COLO668 (cell line): ENCODE results near the gene BCL2.
"Not testable (repeated sequence)": the region's sequence is repeated elsewhere in the genome, so short reads cannot be mapped to it uniquely, and the experiment has no call there.

Source experiments
- DNase-seq: peaks from one replicate; lab custom pipeline; 2025; ENCODE audit not compliant: unreplicated experiment; lab: John Stamatoyannopoulos, UW

The BCL2 gene

DNA sequence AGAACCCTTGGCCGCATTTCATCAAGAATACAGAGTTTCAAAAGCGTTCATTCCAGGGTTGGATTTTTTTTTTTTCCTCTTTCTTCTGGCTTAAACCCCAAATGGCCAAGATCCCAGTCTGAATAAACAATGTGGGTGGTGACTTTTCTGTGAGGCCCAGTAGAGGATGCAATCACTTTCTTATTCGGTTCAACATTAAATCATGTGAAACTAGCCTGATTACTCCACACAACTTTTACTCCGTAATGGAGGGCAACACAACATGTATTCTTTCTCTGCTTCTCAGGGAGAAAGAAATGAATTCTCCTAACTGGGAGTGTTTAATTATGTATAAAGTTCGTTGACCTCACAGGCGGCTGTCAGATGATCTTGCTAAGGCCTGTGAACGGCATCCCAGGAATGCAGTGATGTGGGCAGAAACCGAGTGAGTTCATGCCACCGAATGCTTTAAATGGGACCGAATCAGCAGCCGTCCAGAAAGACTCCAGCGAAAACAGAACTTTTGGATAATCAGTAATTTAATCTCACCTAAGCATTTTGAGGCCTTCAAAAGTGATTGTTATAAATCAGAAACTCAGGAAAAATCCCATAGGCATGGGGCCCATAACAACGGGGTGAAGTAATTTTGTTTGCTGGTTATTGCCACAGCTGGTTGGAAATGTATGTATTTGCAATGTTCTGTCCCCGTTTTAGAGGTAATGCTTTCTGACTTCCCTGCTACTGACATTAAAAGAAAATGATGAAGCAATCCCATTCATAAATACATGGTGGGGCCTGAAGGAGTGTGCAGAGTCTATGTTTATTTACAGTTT lies 81.5 kb downstream of the BCL2 start:
- no peak for DNase-seq

DNA sequence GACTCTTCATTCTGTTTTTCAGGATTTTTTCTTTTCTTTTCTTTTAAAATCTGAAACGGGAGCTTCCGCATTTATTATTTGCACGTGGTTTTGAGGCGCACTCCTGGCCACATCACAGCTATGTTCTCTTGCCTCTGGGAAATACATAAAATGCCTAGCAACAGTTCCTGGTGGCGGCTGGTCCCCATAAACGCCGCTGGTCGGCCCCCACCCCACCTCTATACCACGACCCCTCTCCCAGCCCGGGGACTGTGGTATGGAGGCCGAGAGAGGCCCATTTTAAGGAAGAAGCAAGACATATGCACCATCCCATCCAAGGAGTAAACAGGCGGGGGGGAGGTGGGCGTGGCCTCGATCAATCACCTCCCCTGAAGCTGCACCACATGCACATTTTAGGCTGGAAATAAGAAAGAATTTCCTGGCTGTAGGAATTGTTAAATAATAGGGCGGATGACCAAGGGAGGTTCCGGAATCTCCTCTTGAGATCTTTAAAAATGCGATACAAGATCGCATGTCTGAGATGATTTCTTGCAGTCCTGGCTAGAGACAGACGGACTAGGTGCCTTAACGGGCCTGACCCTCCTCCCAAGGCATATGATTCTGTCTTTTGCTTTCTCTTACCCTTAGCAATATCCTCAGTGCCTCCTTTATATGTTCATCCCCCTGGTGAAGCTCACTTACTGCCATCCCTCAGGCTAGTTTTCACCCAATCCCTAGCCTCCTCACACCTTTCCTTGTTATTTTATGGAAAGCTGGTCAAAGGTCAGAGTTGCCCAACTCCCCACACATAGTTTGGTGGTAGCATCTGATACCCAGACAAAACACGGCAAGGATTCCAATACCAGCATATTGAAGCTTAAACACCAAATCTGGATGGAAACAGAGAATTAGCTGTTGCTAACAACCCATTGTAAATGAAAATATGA lies 82.4 kb downstream of the BCL2 start:
- no peak for DNase-seq

DNA sequence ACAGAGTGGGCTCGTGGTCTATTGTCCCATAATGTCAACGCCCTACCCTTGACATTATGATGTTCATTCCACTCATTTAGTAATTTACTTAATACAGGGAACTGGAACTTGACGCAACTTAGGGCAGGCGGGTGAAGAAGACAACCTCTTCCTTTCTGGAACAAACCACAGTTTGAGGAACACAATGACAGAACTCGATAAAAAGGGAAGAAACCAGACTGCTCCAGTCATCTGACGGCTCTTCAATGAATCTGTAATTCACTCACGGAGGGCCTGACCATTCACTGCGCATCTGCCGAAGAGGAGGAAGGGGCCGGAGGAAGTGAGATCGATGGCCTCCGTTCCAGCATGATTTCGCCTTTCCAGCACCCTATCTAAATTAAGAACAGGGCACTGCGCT lies 83.2 kb downstream of the BCL2 start:
- DNase-seq, result no peak

DNA sequence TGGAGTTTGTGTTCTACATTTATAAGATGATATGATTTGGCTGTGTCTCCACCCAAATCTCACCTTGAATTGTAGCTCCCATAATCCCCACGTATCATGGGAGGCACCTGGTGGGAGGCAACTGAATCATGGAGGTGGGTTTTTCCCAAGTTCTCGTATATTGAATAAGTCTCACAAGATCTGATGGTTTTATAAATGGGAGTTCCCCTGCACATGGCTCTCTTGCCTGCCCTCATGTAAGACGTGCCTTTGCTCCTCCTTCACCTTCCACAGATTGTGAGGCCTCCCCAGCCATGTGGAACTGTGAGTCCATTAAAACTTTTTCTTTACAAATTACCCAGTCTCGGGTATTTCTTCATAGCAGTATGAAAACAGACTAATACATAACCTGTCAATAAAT lies 83.6 kb downstream of the BCL2 start:
- not testable (repeated sequence) for DNase-seq

DNA sequence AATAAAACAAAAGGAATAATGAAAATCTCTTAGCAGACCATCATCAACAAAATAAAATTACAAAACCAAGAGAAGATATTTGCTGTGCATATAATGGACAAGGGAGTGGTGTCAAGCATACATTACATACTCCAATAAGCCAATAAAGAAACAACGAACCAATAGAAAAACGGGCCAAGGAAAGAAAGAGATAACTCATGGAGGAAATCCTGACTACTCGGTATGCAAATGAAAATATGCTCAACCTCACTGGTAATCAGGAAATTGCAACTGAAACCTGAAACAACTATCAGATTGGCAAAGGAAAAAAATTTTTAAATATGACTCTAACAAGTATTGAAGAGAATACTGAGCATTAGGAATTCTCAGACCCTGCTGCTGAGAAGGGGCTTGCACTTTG lies 84.7 kb downstream of the BCL2 start:
- DNase-seq, result no peak

DNA sequence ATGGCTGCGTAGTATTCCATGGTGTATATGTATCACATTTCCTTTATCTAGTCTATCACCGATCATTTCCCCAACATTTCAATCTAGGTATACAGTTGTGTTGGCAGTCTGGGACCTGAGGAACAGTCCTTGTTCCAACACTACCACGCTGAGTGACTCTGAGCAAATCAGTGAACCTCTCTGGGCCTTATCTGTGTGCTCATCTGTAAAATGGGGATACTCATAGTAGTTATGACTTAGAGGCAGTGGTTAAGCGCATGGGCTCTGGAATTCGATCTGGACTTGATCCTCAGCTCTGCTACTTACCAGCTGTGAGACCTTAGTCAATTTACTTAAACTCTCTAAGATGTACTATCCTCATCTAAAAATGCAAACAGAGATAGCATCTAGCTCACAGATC lies 85.1 kb downstream of the BCL2 start:
- no peak for DNase-seq

DNA sequence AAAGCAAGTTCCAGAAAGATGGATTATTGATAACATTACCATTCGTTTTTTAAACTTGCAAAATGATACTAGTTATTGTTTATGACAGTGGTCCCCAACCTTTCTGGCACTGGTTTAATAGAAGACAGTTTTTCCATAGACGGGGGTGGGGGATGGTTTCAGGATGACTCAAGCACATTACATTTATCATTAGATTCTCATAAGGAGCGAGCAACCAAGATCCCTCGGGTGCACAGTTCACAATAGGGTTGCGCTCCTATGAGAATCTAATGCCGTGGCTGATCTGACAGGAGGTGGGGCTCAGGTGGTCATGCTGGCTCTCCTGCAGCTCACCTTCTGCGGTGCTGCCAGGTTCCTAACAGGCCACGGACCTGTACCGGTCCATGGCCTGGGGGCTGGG lies 86.2 kb downstream of the BCL2 start:
- DNase-seq, result no peak

DNA sequence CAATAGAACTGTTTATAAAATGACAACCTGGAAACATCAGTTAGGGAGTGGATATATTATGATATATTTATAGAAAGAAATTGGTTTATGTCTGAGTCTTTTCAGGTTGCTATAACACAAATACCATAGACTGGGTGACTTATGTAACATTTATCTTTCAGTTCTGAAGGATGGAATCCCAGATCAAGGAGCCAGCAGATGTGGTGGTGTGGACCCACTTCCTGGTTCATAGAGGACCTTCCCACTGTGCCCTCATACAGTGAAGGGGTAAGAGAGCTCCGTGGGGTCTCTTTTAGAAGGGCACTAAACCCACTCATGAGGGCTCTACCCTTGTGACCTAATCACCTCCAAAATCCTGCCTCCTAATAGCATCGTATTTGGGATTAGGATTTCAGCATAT lies 86.7 kb downstream of the BCL2 start:
- DNase-seq, result no peak

DNA sequence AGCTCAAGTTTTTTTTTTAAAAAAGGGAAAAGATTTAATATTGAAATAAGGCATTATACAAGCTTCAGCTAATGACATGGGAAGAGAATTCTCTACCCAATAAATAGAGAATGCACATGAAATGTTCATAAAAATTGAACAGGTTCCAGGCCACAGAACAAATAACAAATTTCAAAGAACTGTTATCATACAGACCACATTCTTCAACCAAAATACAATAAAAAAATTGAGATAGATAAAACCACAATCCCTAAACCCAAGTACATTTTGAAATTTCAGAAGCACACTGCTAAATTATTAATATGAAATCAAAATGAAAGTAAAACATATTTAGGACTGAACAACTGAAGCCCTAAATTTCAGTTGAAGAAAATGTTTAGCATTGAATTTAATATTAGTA lies 89.6 kb downstream of the BCL2 start:
- no peak for DNase-seq

DNA sequence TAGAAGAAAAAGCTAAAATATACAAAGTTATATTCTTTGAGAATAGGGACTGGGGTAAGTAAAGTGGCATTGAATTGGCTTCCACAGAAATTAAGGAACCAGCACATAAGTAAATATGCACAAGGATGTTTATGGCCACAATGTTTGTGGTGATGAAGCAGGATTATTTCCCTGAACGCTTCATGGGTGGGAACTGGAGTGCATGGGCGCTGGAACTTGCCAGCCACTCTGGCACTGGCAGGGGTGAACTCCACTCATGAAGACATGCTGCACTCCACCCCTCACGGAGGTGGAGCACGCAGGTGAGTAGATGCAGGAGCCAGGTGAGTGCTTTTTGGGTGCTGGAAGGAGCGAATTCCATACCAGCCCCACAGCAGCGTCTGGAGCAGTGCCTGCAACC lies 94.1 kb downstream of the BCL2 start:
- no peak for DNase-seq

DNA sequence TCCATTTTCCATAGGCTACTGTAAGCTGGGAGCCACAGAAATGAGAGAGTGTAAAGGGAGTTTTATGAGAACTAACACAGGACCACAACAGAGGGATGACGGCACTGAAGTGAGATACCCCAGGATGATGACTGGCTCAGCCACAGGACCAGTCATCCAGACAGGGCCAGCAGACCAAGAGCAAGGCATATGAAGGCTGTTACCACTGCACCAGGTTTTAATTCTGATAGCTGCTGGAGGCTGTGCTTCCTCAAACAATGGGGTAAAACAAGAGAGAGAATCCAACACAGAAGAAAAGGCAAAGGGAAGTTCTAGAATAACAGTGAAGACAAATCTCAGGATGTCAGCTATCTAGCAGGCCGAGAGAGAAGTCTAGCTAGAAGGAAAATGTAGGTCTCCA lies 94.9 kb downstream of the BCL2 start:
- no peak for DNase-seq

DNA sequence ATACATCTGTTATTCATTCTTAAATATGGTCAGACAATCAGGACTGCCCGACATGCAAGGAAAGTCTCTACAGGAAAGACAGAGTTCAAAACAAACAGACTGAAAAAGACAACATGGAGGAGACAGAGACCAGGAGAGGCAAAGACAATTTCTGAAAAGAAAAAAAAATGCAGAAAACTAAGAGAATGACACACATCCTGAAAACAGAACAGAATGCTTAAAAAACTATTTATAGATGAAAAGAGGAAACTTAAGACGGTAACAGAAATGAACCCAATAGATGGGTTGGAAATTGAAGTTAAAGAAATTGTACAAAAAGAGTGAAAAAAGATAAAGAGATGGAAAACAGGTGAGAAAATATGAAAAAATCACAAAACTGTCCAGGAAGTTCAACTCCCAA lies 95.7 kb downstream of the BCL2 start:
- DNase-seq, result no peak

DNA sequence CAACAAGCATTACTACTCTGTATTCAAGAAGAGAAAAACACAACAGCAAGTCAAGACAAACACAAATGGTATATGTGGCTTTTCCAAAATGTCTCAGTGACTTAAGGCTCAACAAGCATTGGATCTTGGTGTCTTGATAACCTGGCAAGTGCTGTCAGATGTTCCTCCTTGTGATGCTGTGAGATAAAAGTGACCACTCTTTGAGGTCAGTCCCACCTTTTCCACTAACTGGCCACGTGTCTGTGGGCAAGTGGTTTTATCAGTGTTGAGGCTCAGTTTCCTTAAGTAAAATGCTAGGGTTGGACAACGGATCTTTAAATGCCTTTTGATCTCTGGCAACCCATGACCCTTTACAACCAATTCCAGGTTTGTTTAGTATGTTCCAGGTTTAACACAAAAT lies 98.7 kb downstream of the BCL2 start:
- DNase-seq, result no peak

DNA sequence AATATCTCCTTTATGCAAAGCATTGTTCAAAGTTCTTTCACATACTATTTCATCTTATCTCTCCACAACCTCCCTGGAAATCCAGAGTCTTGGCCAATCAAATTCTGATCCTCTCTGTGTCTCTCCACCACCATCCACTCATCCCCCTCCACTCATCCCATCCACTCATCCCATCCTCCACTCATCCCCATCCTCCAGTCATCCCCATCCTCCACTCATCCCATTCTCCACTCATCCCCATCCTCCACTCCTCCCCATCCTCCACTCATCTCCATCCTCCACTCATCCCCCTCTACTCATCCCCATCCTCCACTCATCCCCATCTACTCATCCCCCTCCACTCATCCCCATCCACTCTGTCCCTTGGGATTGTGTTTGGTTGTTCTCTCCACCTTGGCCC lies 101.1 kb downstream of the BCL2 start:
- DNase-seq, result no peak

DNA sequence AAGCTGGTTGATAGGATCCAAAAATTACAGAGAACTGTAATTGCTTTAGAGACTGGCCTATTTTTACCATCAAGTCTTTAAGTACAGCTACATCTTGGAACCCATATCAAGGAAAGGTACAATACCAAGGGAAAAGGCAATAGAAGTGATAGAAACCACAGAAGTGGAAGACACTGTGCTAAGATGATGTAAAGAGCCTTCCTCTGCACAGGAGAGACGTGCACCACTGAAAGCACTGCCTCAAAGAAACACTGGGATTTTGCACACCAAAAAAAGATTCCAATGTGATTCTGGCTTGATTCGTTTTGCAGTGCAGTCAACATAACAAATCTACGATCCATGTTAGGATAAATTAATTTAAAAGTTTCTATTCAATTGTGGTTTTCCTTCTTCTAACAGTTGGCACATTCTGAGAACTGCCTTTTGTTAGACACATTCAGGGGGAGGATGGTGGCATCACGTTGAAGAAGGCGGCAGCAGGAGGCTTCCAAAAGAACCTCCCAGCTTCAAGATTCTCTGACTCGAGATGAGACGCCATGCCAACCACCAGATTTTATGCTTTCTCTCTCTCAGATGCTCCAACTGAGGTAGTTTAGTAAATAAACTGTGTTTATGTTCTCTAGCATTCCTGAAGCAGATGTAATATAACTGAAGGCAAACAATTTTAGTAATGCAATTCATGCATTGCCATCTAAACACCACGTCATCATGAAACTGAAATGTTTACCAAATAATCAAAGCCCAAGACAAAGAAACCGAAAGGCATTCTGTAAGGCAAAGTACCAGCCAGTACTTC lies 102.9 kb downstream of the BCL2 start:
- no peak for DNase-seq

DNA sequence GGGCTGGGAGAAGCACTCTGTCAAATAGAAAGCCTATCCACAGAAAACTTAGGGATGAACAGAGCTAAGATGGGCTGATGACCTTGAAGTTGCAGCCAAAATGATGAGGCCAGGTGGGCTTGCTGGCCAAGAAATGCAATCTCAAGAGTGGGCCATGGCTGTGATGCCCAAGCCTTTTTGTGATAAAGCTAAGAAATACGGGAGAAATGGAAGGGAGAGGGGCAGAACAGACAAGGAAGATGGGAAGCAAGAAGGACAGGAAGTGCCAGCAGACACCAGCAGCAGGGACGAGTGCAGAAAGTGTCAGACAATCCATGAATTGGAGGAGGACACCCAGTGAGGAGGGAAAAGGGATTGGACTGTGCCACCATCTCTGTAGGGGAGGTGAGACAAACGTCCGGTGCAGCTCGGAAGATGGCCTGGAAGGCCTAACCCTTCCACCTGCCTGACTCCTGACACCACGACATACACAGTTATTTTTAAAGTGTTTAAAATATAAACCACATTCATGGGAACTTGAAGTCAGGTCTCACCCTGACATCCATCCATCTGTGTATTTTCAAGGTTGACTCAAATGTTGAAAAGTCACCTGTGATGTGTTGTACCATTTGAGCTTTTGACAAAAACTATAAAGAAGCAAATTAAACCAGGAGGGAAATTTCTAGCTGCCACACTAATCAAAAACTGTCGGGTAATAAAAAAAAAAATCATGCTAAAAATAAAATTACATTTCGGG lies 105.5 kb downstream of the BCL2 start:
- no peak for DNase-seq

DNA sequence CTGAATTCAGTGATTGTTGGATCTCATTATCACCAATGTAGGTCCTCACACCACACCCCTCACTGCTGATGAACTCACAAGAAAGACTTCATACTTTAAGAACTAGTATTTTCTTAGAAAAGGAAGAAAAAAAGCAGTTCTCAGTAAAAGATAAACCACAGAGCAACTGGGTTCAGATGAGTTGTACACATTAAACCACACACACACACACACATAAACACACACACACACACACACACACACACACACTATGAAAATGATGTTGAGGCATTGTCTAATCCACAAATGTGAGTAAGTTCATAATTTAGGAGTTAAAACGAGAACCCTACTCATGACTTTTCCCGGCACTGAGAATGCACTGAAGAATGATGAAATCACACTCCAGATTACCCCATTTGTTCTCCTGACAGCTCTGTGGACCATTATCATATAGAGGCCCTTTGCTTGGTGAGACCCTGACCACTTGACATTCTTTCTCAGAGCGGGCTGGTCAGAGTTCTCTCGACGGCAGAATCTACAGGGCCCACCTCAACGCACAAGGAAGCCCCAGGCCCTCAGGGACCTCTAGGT lies 106.2 kb downstream of the BCL2 start:
- DNase-seq, result no peak

DNA sequence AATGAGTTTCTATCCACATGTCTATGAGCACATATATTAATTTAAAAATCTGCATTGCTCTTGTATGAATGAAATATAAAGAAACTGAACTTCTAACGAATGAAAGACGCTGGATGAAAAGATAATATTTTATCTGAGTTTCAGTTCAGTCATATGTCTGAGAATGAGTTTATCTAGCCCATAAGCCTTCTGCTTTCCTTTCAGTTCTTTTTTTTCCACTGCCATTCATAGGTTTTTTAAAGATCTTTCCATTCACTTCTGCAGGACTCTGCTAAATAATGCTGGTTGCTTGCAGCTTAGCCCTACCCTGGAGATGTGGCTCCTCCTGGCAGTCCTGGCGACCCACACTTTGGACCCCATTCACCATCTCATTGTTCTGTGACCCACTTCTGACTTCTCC lies 109.0 kb downstream of the BCL2 start:
- DNase-seq, result no peak

DNA sequence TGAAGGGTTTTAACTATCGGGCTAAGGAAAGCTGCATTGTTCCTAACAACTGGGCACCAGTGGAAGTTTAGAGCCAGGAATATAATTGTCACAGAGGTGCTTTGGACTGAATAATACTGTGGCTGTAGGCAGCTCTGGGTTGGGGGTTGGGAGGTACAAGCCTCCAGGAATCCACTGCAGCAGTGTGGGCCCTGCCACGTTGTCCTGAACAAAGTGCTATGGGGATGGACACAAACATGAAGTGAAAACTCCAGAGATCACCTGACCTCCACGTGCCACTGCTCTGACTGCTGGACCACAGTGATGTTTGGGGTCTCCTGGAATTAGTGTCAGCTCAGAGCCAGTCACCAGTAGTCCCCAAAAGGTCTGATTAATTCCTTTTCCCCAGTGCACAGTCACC lies 110.9 kb downstream of the BCL2 start:
- DNase-seq, result peak; percentile 60

DNA sequence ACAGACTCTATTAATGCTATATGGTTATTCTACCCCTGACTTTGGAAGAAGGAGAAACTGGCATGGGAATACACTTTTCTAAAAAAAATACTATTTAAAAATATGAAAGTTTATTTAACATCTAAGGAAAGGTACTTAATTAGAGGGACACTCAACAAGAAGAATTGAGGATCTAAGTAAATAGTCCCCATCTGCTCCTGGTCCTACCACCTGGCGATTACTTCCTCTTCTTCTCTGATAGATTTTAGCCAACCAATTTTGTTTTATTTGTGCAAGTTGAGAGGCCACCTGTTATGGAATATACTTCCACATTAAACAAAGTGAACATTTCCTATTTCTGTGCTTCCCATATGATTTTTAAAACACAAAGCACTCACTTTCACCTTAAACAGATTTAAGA lies 111.7 kb downstream of the BCL2 start:
- DNase-seq, result peak; percentile 60
